ENCODE measurements around the gene RPS6KA4.

Gene RPS6KA4

DNA sequence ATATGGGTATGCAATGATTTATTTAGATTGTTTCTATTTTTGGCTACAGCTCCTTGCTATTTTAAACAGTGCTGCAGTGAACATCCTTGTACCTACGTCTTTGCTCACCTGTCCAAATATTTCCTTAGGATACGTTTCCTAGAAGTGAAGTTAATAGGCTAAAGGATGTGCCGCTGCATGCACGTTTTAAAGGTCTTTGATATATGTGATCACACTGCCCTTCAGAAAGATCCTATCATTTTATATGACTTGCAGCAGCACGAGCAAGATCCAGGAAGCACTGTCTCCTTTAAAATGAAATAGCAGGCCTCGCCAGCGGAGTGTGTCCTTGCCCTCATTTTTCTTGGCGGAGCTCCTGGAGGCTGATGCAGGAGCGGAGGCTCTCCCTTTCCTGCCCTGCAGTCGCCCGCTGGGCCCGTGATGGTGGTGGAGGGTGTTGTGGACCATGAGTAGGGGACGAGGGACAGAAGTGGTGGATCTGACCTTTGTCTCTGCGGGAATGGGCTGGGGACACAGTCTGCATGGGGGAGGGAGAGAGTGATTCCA, 19.4 kb downstream of the RPS6KA4 start:
- H3K4me3 ChIP-seq (replicated peaks; ENCODE audit: low read depth, low read length) = no peak overlapping the region
- TF ChIP-seq, protein P1, sequence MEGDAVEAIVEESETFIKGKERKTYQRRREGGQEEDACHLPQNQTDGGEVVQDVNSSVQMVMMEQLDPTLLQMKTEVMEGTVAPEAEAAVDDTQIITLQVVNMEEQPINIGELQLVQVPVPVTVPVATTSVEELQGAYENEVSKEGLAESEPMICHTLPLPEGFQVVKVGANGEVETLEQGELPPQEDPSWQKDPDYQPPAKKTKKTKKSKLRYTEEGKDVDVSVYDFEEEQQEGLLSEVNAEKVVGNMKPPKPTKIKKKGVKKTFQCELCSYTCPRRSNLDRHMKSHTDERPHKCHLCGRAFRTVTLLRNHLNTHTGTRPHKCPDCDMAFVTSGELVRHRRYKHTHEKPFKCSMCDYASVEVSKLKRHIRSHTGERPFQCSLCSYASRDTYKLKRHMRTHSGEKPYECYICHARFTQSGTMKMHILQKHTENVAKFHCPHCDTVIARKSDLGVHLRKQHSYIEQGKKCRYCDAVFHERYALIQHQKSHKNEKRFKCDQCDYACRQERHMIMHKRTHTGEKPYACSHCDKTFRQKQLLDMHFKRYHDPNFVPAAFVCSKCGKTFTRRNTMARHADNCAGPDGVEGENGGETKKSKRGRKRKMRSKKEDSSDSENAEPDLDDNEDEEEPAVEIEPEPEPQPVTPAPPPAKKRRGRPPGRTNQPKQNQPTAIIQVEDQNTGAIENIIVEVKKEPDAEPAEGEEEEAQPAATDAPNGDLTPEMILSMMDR (IDR thresholded peaks at IDR 0.05; ENCODE audit: low read length, missing control alignments) = no peak
- DNase-seq (ENCODE audit: low read depth) = peak; percentile 29

DNA sequence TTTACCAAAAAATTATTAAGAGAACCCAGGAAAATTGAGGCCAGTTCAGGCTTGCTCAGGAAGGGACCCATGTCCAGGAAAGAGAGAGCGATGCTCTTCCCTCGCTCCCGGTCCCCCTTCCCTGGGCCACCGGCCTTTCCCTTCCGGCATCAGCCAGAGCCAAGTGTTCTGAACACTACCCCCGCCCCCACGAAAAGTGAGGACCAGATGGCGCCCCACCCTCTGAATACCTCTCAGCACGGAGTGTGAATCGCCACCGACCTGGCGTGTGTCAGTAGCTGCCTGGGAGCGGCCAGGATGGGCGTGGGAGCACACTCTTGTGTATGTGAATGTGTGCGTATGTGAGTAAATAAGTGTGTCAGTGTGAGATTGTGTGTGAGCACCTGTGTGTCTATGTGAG, 20.2 kb downstream of the RPS6KA4 start:
- no peak for DNase-seq (ENCODE audit: low read depth)
- no peak overlapping the region for H3K4me3 ChIP-seq (replicated peaks; ENCODE audit: low read depth, low read length)
- TF ChIP-seq, protein P1 (IDR thresholded peaks at IDR 0.05; ENCODE audit: low read length, missing control alignments) = no peak

DNA sequence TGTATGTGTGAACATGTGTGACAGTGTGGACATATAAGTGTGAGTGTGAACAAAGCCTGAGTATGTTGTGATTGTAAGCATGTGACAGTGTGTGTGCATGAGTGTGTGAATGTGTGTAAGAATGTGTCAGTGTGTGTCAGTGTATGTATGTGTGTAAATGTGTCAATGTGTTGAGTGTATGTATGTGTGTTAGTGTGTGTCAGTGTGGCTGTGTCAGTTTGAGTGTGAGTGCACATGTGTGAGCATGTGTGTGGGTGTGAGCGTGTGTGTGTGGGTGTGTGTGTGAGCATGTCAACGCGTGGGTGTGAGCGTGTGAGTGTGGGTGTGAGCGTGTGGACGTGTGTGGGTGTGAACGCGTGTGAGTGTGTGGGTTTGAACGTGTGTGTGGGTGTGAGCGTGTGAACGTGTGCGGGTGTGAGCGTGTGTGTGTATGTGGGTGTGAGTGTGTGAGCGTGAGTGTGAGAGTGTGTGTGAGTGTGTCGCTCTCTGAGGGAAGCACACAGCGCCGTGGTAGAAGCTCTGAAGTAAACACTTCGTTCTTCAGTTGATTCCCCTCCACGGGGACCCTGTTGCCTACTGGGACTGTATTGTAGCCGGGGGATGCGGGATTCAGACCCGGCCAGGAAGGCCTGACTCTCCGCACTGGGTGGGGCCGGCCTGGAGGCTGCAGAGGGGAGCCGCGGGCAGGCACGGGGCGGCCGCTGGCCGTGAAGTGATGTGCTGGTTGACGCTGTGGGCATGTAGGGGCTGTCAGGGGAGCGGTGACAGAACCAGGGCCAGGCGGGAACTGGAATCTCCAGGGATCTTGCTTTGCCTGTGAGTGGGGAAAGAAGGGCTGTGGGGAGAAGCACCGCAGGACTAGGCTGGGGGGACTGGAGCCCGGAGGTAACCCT, 21.1 kb downstream of the RPS6KA4 start:
- TF ChIP-seq, protein P1 (IDR thresholded peaks at IDR 0.05; ENCODE audit: low read length, missing control alignments) = no peak
- no peak for DNase-seq (ENCODE audit: low read depth)
- no peak overlapping the region for H3K4me3 ChIP-seq (replicated peaks; ENCODE audit: low read depth, low read length)

DNA sequence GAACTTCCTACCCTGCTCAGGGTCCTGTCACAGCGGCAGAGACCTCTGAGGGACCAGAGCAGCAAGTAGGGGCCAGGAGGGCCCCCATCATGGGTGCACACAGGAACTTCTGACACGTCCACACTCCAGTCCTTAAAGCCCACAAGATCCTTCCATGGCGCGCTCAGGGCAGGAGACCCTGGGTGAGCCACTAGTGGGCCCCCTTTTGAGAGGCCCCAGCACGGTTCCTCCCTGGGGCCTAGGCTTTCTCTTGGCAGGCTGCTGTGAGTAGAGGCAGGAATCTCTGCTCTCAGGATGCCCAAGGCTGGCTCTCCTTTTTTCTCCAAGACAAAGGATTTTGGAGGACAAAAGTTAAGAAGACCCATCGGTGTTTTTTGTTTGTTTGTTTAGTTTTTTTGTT, 22.4 kb downstream of the RPS6KA4 start:
- TF ChIP-seq, protein P1 (IDR thresholded peaks at IDR 0.05; ENCODE audit: low read length, missing control alignments) = no peak
- no peak overlapping the region for H3K4me3 ChIP-seq (replicated peaks; ENCODE audit: low read depth, low read length)
- DNase-seq (ENCODE audit: low read depth) = no peak

DNA sequence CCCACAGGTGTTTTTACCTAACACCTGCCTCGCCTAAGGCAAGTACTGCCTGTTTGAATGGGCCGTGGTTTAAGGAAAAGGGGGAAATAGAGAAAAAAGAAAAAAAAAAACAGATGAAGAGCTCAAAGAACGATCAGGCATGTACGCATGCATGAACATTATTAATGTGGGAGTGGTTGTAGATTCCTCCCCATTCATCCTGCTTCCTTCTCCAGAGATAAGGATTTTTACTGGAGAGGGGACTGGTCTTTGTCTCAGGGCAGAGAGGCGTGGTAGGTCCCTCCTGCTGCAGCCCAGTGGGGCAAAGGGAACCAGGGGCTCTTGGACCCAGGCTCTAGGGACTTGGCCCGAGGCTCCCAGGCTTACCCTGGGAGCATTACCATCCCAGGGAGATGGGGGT, 23.1 kb downstream of the RPS6KA4 start:
- H3K4me3 ChIP-seq (replicated peaks; ENCODE audit: low read depth, low read length) = no peak overlapping the region
- TF ChIP-seq, protein P1 (IDR thresholded peaks at IDR 0.05; ENCODE audit: low read length, missing control alignments) = no peak
- no peak for DNase-seq (ENCODE audit: low read depth)

DNA sequence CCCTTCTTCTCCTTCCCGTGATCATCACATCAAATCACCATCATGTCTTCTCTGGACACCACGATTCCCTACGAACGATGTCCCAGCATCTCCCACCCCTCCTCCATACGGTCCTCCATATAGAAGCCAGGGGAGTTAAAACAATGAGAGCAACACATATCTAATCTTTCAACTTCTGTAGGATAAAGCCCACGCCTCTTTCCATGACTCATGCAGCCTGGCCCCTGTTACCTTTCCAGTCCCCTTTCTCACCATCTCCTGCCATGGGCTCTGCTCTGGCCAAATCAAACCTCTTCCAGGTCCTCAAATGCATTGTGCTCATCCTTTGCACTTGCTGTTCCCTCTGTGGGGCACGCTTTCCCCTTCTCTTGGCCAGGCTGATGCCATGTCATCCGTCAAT, 23.6 kb downstream of the RPS6KA4 start:
- no peak overlapping the region for H3K4me3 ChIP-seq (replicated peaks; ENCODE audit: low read depth, low read length)
- TF ChIP-seq, protein P1 (IDR thresholded peaks at IDR 0.05; ENCODE audit: low read length, missing control alignments) = no peak
- no peak for DNase-seq (ENCODE audit: low read depth)

Measured in fibroblast of pulmonary artery (primary cell).